ENCODE data around the gene AGBL4. TPM values are rescaled to one million over a fixed set of nuclear protein-coding genes. Genes with fewer than 3 reads are reported as not detected.

AGBL4 gene
- total and polyA plus RNA-seq, 2 of the 4 experiments (the other 2 are of a cell fraction): not detected

DNA sequence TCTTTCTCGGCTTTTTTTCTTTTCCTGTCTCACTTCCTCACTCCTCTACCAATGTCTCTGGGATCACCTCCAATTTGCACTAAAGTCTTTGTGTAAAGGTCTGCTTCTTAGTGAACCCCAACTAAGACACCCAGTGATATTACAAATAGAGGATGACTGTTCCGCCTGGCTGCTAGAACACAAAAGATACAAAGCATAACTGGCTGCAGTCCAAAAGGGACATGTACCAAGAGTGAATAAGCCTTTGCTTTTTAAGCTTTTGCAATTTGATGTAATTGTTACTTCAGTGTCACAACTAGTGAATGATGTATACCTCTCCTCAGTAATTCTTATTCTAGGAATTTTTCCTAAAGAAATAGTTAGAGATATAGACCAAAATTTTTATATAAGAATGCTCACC, 1164.3 kb downstream of the AGBL4 start:
- BruUV-seq (replicated peaks): no TSS peak
- Histone ChIP-seq H3K4me3 (ENCODE audit: insufficient read depth, low read depth, low read length) (no peak overlapping the region), H4K91ac (ENCODE audit: insufficient read depth, low read depth, low read length) (no peak overlapping the region), H3K9me3 (ENCODE audit: control insufficient read depth, insufficient read depth, low read length) (peaks cover 3% of the 10 kb centered on the region; the same call in 1 of the 2 replicates), H2BK15ac (ENCODE audit: low read depth, low read length) (no peak overlapping the region), H3K4ac (ENCODE audit: low read depth, low read length) (no peak overlapping the region), H3K18ac (ENCODE audit: low read depth, low read length) (no peak overlapping the region), H3K27me3 (ENCODE audit: control insufficient read depth, insufficient read depth, low read length) (no peaks in the 10 kb centered on the region), H2BK120ac (ENCODE audit: low read depth, low read length) (no peak overlapping the region), H3K36me3 (ENCODE audit: control insufficient read depth, insufficient read depth, low read length) (no peaks in the 10 kb centered on the region), H3K23ac (ENCODE audit: low read depth, low read length) (no peak overlapping the region), H3K14ac (replicated peaks; ENCODE audit: low read depth, low read length) (no peak overlapping the region), H3K79me1 (ENCODE audit: low read depth in 1 of 2, low read length in 2 of 2) (no peaks in the 10 kb centered on the region), H4K20me1 (ENCODE audit: insufficient read depth, low read length) (no peaks in the 10 kb centered on the region), H3K9ac (ENCODE audit: low read depth, low read length) (no peak overlapping the region), H3K4me2 (ENCODE audit: low read depth, low read length) (no peak overlapping the region), H4K8ac (ENCODE audit: low read depth in 2 of 2, low read length in 2 of 2) (no peak overlapping the region), H3K4me1 (ENCODE audit: control insufficient read depth, insufficient read depth, low read length) (no peaks in the 10 kb centered on the region), H3K27ac (ENCODE audit: insufficient read depth, low read length) (no peak overlapping the region), H4K5ac (ENCODE audit: low read depth, low read length) (no peak overlapping the region), H3K56ac (ENCODE audit: extremely low read depth, insufficient read depth, low read length) (no peak overlapping the region), H2BK20ac (ENCODE audit: low read depth, low read length) (no peak overlapping the region), H2BK5ac (ENCODE audit: low read depth, low read length, poor library complexity, severe bottlenecking) (no peak overlapping the region), H2AFZ (replicated peaks; ENCODE audit: low read length, poor library complexity) (no peak overlapping the region), H2AK5ac (ENCODE audit: low read depth, low read length) (no peak overlapping the region), H3K9me1 (ENCODE audit: insufficient read depth, low read length) (no peaks in the 10 kb centered on the region), H2AK9ac (replicated peaks; ENCODE audit: low read depth, low read length, poor library complexity) (no peak overlapping the region)
- dilution Hi-C loops (cut with HindIII; ENCODE audit: low sequenced_read_pairs, unreplicated experiment): no loop called here
- no CpG with 5 or more reads among the region's 2 CpGs for WGBS, 2 experiments (ENCODE audit: extremely low coverage in 2 of 2, insufficient read length in 1 of 2)
- no peak for DNase-seq
- ATAC-seq (ENCODE audit: low read depth): no peak
- TF ChIP-seq FOS (IDR thresholded peaks at IDR 0.05; ENCODE audit: low read depth, low read length) (no peak), NFE2L2 (IDR thresholded peaks at IDR 0.05; ENCODE audit: low read depth, low read length) (no peak), CEBPB (IDR thresholded peaks at IDR 0.05; ENCODE audit: low read depth, low read length) (no peak), BHLHE40 (IDR thresholded peaks at IDR 0.05; ENCODE audit: low read depth, low read length) (no peak), CHD1 (IDR thresholded peaks at IDR 0.05; ENCODE audit: low read depth, low read length) (no peak), RAD21 (IDR thresholded peaks at IDR 0.05; ENCODE audit: low read length) (no peak), RCOR1 (IDR thresholded peaks at IDR 0.05; ENCODE audit: insufficient replicate concordance, low read length) (no peak), POLR2A (IDR thresholded peaks at IDR 0.05; ENCODE audit: low read depth, low read length) (no peak), MAFK (IDR thresholded peaks at IDR 0.05; ENCODE audit: low read depth, low read length) (no peak), RFX5 (IDR thresholded peaks at IDR 0.05; ENCODE audit: low read depth, low read length) (no peak), MXI1 (IDR thresholded peaks at IDR 0.05; ENCODE audit: borderline replicate concordance, low read depth, low read length) (no peak)
- TF ChIP-seq, protein P1, sequence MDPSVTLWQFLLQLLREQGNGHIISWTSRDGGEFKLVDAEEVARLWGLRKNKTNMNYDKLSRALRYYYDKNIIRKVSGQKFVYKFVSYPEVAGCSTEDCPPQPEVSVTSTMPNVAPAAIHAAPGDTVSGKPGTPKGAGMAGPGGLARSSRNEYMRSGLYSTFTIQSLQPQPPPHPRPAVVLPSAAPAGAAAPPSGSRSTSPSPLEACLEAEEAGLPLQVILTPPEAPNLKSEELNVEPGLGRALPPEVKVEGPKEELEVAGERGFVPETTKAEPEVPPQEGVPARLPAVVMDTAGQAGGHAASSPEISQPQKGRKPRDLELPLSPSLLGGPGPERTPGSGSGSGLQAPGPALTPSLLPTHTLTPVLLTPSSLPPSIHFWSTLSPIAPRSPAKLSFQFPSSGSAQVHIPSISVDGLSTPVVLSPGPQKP (IDR thresholded peaks at IDR 0.05; ENCODE audit: borderline replicate concordance, low read depth, low read length): no peak
- TF ChIP-seq, protein P2, sequence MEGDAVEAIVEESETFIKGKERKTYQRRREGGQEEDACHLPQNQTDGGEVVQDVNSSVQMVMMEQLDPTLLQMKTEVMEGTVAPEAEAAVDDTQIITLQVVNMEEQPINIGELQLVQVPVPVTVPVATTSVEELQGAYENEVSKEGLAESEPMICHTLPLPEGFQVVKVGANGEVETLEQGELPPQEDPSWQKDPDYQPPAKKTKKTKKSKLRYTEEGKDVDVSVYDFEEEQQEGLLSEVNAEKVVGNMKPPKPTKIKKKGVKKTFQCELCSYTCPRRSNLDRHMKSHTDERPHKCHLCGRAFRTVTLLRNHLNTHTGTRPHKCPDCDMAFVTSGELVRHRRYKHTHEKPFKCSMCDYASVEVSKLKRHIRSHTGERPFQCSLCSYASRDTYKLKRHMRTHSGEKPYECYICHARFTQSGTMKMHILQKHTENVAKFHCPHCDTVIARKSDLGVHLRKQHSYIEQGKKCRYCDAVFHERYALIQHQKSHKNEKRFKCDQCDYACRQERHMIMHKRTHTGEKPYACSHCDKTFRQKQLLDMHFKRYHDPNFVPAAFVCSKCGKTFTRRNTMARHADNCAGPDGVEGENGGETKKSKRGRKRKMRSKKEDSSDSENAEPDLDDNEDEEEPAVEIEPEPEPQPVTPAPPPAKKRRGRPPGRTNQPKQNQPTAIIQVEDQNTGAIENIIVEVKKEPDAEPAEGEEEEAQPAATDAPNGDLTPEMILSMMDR (conservative IDR thresholded peaks at IDR 0.05; ENCODE audit: low read depth, low read length): no peak
- TF ChIP-seq, protein P3, sequence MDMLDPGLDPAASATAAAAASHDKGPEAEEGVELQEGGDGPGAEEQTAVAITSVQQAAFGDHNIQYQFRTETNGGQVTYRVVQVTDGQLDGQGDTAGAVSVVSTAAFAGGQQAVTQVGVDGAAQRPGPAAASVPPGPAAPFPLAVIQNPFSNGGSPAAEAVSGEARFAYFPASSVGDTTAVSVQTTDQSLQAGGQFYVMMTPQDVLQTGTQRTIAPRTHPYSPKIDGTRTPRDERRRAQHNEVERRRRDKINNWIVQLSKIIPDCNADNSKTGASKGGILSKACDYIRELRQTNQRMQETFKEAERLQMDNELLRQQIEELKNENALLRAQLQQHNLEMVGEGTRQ (IDR thresholded peaks at IDR 0.05; ENCODE audit: low read depth, low read length): no peak
- ChIA-PET POLR2A (ENCODE audit: unreplicated experiment) (no interaction called here), CTCF (no interaction called here)
- in situ Hi-C loops (cut with MboI; ENCODE audit: low sequenced_read_pairs): no loop called here
- intact Hi-C loops (cut with micrococcal nuclease): no loop called here
